GM19240 (cell line): ENCODE data around the gene RABIF.
A peak's percentile ranks its signal among the peaks of the same experiment; 100 is the strongest.

ENCODE experiments used
- DNase-seq: peaks from one replicate; pipeline ENCODE4 v3.0.0; 2011; ENCODE audit warnings: low spot score; ENCODE audit not compliant: insufficient read length

Gene RABIF

DNA sequence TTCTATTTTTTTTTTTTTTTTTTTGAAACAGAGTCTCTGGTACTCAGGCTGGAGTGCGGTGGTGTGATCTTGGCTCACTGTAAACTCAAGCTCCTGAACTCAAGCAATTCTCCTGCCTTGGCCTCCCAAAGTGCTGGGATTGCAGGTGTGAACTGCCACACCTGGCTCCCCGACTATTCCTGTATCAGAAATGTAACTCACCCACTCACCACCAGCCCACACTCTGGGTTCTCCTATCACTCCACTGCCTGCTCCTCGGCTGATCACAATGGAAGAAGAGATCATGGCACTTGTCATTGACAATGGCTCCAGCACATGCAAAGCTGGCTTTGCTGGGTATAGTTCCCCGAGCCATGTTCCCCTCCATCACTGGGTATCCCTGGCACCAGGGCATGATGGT, 15.9 kb downstream of the RABIF start:
- DNase-seq: no peak

DNA sequence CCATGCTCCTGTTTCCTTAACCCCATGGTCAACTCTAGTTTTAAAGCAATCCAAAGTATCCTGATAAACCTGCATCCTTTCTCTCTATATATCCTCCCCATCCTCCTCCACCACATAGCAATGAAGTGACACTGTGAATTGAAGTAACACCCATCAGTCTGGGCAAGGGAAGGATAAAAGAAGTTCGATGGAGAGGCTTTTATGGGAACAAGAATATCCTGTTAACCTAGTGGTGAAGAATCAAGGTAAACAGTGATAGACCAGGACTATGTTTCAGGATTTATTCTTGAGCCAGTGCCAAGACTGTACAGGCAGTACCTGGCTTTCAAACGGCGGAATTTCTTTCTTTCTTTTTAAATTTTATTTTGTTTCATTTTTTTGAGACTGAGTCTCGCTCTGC, 17.6 kb downstream of the RABIF start:
- DNase-seq: no peak

GRCh38 chr1:202862679-202863560, 26.0 kb downstream of the RABIF start:
- DNase-seq: no peak

DNA sequence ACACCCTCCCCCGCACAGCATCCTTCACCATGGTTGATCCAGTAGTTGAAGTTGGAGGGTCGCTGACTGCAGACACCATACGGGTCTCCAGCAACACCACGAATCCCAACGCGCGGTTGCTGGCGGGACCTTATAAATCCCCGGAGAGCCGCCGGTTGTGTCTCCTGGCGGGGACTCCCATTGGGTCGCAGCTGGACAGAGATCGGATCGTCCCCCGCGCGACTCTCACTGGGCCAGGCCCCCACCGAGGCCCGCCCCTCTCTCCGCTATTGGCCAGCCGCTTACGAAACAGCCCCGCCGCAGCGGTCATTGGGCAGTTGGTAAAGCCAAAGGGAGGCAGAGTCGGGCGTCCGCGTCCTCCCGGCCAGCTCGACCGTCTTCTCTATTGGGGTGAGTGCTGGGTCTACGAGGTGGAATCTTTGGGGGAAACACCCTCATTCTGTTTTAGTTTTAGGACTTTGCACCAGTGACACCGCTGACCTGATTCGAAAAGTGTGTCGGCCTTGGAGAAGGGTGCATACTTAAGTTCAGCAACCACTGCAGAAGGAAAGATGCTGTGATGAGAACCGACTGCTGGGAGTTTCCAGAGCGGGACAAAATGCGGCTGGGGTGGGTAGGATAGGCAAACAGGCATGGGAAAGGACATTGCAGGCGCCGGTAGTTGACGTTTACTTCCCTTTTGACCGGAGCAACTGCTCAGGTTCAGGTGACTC, 27.4 kb downstream of the RABIF start:
- peak; percentile 63 for DNase-seq

DNA sequence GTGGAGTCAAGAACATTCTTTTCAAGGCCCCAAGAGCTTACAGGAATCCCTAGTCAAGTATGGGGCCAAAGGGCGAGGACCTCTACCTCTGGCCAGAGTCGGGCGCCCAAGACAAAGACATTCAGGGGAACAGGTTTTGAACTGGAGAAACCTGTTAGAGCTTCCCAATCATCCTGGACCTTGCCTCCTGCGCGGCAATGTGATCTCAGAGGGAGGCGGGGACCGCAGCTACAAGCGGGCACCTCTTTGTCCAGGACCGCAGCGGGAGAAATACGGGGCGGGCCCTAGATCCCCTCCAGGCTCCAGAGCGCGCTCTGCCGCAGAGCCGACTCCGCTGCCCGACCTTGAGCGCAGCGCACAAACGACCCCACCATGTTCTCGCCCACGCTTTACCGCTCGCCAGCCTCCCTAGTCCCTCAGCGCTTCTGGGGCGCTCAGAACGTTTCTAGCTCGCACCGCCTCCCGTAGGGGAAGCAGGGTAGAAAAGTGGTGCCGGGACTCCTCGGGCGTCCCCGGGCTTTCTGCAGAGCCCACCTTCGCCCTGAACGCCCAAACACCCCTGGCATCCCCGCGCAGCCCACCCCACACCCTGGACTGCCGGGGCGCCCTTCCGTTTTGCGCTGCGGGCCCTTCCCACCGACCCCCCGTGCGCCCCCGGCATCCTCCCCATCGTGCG, 28.1 kb downstream of the RABIF start:
- no peak for DNase-seq

- DNase-seq: no peak
These were observed 30.0 kb downstream of the RABIF start for GRCh38 chr1:202858789-202859414.

GRCh38 chr1:202858331-202858730, 30.6 kb downstream of the RABIF start:
- no peak for DNase-seq

DNA sequence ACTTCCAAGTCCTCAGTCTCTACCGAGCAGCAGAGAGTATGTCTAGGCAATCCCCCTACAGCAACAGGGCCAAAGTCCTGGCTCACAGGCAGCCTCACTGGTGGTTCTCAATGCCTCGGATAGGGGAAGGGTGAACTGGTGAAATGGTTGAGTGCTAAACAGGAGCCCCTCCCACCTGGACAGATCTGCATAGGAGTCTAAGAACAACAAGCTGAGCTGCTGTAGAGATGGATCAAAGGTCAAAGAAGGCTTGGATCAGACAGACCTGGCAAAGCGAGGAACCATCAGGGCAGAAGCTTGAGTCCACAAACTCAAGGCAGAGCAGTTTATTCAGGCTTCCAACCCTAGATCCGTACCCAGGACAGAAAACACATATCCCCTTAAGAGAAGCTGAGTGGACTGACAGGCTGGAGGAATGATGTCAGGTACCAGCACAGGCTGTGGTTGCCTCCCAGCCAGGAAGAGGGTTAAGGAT, 31.8 kb downstream of the RABIF start:
- DNase-seq: no peak

- no peak for DNase-seq
These were observed 32.9 kb downstream of the RABIF start for GRCh38 chr1:202856014-202856413.

DNA sequence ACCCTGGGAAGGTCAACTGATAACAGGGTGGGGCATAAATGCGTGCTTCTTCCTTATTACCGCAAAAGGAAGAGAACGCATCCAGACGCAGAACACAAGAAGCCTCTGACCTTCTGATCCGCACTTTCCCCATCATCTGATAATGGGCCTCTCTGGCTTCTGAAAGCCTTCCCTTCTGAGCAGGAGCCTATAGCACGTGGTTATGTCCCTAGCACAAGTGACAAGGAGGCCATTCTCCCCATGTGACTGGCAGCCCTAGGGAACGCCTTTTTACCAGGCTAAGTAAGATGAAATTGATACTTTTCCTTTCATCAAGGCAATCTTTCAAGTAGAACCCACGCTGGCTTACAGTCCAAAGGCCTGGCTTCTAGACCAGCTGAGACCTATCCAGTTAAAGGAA, 34.2 kb downstream of the RABIF start:
- DNase-seq: no peak

DNA sequence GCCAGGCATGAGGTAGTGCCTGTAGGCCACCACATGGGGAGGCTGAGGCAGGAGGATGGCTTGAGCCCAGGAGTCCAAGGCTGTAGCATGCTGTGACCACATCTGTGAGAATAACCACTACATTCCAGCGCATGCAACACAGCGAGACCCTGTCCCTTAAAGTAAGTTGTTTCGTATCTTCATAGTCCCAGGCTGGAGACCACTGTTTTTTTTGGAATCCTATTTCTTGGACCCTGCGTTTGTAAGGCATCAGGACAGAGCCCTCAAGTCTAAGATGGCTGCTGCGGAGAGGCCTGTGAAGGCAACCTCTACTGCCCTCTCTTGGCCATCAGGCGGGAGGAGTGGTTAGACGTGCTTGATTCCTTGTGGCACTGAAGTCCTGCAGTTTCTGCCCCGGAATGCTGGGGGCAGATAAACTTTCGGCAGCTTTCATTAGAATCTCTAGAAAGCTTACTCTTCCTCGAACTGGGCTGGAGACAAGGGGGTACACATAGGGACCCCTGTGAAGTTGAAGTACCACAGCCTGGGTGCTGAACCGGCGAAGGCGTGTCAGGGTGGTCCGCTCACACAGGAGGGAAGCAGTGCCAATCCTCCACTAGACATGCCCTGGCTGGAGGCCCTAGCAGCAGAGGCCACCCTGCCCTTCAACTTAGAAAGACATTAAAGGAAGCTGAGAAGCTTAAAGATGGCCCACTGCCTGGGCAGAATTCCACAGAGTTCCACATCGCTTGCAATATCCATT, 36.6 kb downstream of the RABIF start:
- DNase-seq: peak; percentile 23

DNA sequence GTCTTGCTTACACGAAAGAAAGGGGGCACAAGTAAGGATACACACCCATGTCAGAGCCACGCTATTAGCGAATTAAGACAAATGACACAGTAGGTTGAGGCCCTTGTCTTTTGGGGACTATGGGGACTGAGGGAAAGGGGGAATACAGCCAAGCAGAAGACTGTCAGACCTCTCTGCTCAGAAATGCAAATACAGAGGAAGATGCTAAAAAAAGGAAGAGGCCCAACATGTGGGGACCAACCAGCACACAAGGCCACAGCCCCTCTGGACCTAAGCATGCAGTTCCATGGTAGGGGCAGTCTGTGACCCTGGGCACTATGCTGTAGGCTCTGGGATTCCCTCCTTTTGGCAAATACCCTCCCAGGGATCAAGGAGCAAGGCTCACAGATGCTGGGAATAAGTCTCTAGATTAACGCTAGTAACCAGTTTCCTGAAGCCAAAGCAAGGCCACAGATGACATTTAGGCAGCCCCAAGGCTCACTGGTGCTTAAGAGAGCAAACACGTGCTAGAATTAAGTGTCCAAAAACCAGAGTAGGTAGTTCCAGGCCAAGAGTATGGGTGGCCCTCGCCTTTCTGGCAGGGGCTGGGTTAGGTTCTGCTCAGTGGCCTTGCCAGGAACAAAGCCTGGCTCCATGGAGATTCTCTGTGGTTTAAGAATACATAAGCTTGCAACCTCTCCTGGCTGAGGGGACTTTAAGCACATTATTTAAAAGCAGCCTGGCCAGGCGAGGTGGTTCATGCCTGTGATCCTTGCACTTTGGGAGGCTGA, 38.2 kb downstream of the RABIF start:
- DNase-seq: no peak

- DNase-seq: peak; percentile 65
These were observed 40.8 kb downstream of the RABIF start for GRCh38 chr1:202848191-202848542.

- no peak for DNase-seq
These were observed 44.0 kb downstream of the RABIF start for GRCh38 chr1:202844935-202845334.

- DNase-seq: no peak
These were observed 44.7 kb downstream of the RABIF start for GRCh38 chr1:202844259-202844658.

- DNase-seq: no peak
These were observed 45.9 kb downstream of the RABIF start for GRCh38 chr1:202843081-202843480.

GRCh38 chr1:202837746-202838262, 51.1 kb downstream of the RABIF start:
- no peak for DNase-seq

GRCh38 chr1:202836623-202837403, 52.1 kb downstream of the RABIF start:
- DNase-seq: no peak

DNA sequence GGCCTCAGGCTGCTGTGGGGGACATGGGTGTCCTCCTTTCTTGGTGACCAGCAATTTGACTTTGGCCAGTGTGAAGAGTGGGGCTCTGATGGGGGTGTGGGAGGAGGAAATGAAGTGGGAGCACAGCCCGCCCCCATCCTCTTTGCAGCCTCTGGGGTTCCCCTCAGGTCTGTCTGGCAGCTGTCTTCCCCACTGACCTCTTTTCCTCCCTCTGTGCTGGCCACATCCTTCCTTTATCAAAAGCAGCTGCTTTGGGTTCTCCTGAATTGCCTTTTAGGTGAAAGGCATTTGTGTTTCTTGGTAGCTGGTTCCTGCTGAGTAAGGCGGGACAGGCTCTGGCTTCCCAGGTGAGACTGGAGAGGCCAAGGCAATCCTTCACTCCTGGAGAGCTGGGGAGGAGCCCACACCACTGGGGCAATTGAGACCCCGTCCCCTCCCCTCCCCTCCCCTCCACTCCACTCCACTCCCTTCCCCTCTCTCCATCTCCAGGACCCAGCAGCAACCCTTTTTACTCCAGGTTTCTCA, 53.3 kb downstream of the RABIF start:
- DNase-seq: no peak
